GM12892 (cell line): ENCODE data around the gene COLEC12.

ENCODE experiments used
- POLR2A ChIP-seq: IDR thresholded peaks from 2 replicates; pipeline ENCODE4 v1.6.1; 2011; ENCODE audit warnings: low read depth, low read length, control low read depth
- POLR2AphosphoS5 ChIP-seq: IDR thresholded peaks from 2 replicates; pipeline ENCODE4 v1.6.1; 2011; ENCODE audit warnings: low read depth, low read length, control low read depth
- TAF1 ChIP-seq: IDR thresholded peaks from 2 replicates; pipeline ENCODE4 v1.6.1; 2011; ENCODE audit warnings: low read depth, mild to moderate bottlenecking, control low read depth, low read length, borderline replicate concordance

- TF ChIP-seq POLR2A (peak; percentile 96), TAF1 (peak; percentile 92), POLR2AphosphoS5 (peak; percentile 93; the same call in 1 of the 2 replicates)
These were observed 232.6 kb downstream of the COLEC12 start, which contains the start of gene THOC1 for GRCh38 chr18:267688-268552.
